Skeletal muscle tissue (tissue), 4 donors: Measurements from ENCODE around the gene GGNBP2. TPM values are rescaled to one million over a fixed set of nuclear protein-coding genes. Genes with fewer than 3 reads are reported as not detected.

Experiments
- H3K27ac ChIP-seq: one replicate; pipeline ENCODE4 v1.7.0; 2013; ENCODE audit warnings: mild to moderate bottlenecking, low read depth, low read length, inconsistent platforms
- H3K27me3 ChIP-seq, 3 donors: one replicate each; pipeline ENCODE4 v1.7.0; 2013; ENCODE audit warnings: low read length in 3 of 3; ENCODE audit not compliant: control insufficient read depth in 3 of 3, insufficient read depth in 3 of 3
- H3K36me3 ChIP-seq, 3 donors: one replicate each; pipeline ENCODE4 v1.7.0; 2013; ENCODE audit warnings: low read length in 3 of 3; ENCODE audit not compliant: control insufficient read depth in 3 of 3, insufficient read depth in 3 of 3
- H3K4me1 ChIP-seq, 3 donors: one replicate each; pipeline ENCODE4 v1.7.0; 2013; ENCODE audit warnings: low read length in 3 of 3, mild to moderate bottlenecking in 3 of 3; ENCODE audit not compliant: control insufficient read depth in 3 of 3, insufficient read depth in 3 of 3
- H3K4me3 ChIP-seq, 3 donors: one replicate each; pipeline ENCODE4 v1.7.0; 2013; ENCODE audit warnings: low read length in 3 of 3
- H3K9ac ChIP-seq, 3 donors: one replicate each; pipeline ENCODE4 v1.7.0; 2013; ENCODE audit warnings: low read length in 3 of 3, mild to moderate bottlenecking in 3 of 3, moderate library complexity in 2 of 3, low read depth in 1 of 3
- H3K9me3 ChIP-seq, 3 donors: one replicate each; pipeline ENCODE4 v1.7.0; 2013; ENCODE audit warnings: low read length in 3 of 3; ENCODE audit not compliant: control insufficient read depth in 3 of 3
- total RNA-seq: library from RNA; depleted of rRNA; stranded (reverse); fragments of >200 nt; gene quantifications from one replicate; pipeline ENCODE4 v1.2.3, GENCODE V29; 2014
- donor health status: Osteomylitis.

Gene GGNBP2
- total RNA-seq, 1 donor from 2014 or later, result 44.9 TPM

GRCh38 chr17:36617773-36618172 is 73.1 kb downstream of the GGNBP2 start:
- Histone ChIP-seq H3K27ac (no peak overlapping the region), H3K36me3 (no peaks in the 10 kb centered on the region), H3K27me3 (peaks cover 4 to 15% (median 8%) of the 10 kb centered on the region in 3 donors), H3K9ac (no peak overlapping the region), H3K4me3 (no peak overlapping the region), H3K4me1 (peaks cover 8 to 15% (median 9%) of the 10 kb centered on the region in 3 donors), H3K9me3 (no peaks in the 10 kb centered on the region)

- Histone ChIP-seq H3K9ac (no peak overlapping the region), H3K27me3 (peaks cover 0 to 7% (median 0%) of the 10 kb centered on the region in 3 donors), H3K9me3 (no peaks in the 10 kb centered on the region), H3K36me3 (no peaks in the 10 kb centered on the region), H3K4me3 (no peak overlapping the region), H3K27ac (no peak overlapping the region), H3K4me1 (no peaks in the 10 kb centered on the region)
These were observed 78.6 kb downstream of the GGNBP2 start for GRCh38 chr17:36623281-36623680.

GRCh38 chr17:36625188-36625587 is 80.5 kb downstream of the GGNBP2 start:
- Histone ChIP-seq H3K27ac (no peak overlapping the region), H3K9me3 (no peaks in the 10 kb centered on the region), H3K36me3 (no peaks in the 10 kb centered on the region), H3K4me1 (peaks cover 0 to 5% (median 3%) of the 10 kb centered on the region in 3 donors), H3K9ac (no peak overlapping the region), H3K4me3 (no peak overlapping the region), H3K27me3 (peaks cover 0 to 11% (median 3%) of the 10 kb centered on the region in 3 donors)

GRCh38 chr17:36627101-36627500 is 82.4 kb downstream of the GGNBP2 start:
- no peaks in the 10 kb centered on the region for H3K36me3 ChIP-seq
- H3K4me1 ChIP-seq, result peaks cover 0 to 5% (median 3%) of the 10 kb centered on the region in 3 donors
- peaks cover 5 to 21% (median 7%) of the 10 kb centered on the region in 3 donors for H3K27me3 ChIP-seq
- no peaks in the 10 kb centered on the region for H3K9me3 ChIP-seq
- H3K27ac ChIP-seq, result no peak overlapping the region
- no peak overlapping the region for H3K9ac ChIP-seq
- H3K4me3 ChIP-seq, result no peak overlapping the region

- H3K4me3 ChIP-seq, result no peak overlapping the region
- H3K9ac ChIP-seq, result no peak overlapping the region
- peaks cover 0 to 11% (median 3%) of the 10 kb centered on the region in 3 donors for H3K4me1 ChIP-seq
- no peak overlapping the region for H3K27ac ChIP-seq
- no peaks in the 10 kb centered on the region for H3K9me3 ChIP-seq
- H3K27me3 ChIP-seq, result peaks cover 7 to 35% (median 10%) of the 10 kb centered on the region in 3 donors
- H3K36me3 ChIP-seq, result no peaks in the 10 kb centered on the region
These were observed 83.9 kb downstream of the GGNBP2 start for GRCh38 chr17:36628576-36628975.

- Histone ChIP-seq H3K4me3 (no peak overlapping the region), H3K27ac (no peak overlapping the region), H3K27me3 (peaks cover 7 to 36% (median 14%) of the 10 kb centered on the region in 3 donors), H3K4me1 (peaks cover 0 to 11% (median 3%) of the 10 kb centered on the region in 3 donors), H3K36me3 (no peaks in the 10 kb centered on the region), H3K9me3 (no peaks in the 10 kb centered on the region), H3K9ac (no peak overlapping the region)
These were observed 84.6 kb downstream of the GGNBP2 start for GRCh38 chr17:36629252-36629847.

- Histone ChIP-seq H3K36me3 (no peaks in the 10 kb centered on the region), H3K9me3 (no peaks in the 10 kb centered on the region), H3K27ac (no peak overlapping the region), H3K4me3 (no peak overlapping the region), H3K27me3 (peaks cover 7 to 38% (median 19%) of the 10 kb centered on the region in 3 donors), H3K9ac (no peak overlapping the region), H3K4me1 (peaks cover 0 to 11% (median 3%) of the 10 kb centered on the region in 3 donors)
These were observed 85.3 kb downstream of the GGNBP2 start for GRCh38 chr17:36629970-36630502.

GRCh38 chr17:36631022-36631421 is 86.3 kb downstream of the GGNBP2 start:
- no peaks in the 10 kb centered on the region for H3K36me3 ChIP-seq
- peaks cover 0 to 11% (median 3%) of the 10 kb centered on the region in 3 donors for H3K4me1 ChIP-seq
- no peak overlapping the region for H3K27ac ChIP-seq
- H3K9me3 ChIP-seq, result no peaks in the 10 kb centered on the region
- H3K27me3 ChIP-seq, result peaks cover 7 to 44% (median 23%) of the 10 kb centered on the region in 3 donors
- H3K9ac ChIP-seq, result no peak overlapping the region
- H3K4me3 ChIP-seq, result no peak overlapping the region

GRCh38 chr17:36632916-36633771 is 88.4 kb downstream of the GGNBP2 start:
- Histone ChIP-seq H3K36me3 (no peaks in the 10 kb centered on the region), H3K4me1 (peaks cover 0 to 11% (median 3%) of the 10 kb centered on the region in 3 donors), H3K27ac (no peak overlapping the region), H3K9me3 (no peaks in the 10 kb centered on the region), H3K4me3 (no peak overlapping the region), H3K9ac (no peak overlapping the region), H3K27me3 (peaks cover 19 to 51% (median 35%) of the 10 kb centered on the region in 3 donors)
